Common myeloid progenitor, CD34-positive (primary cell): Measurements from ENCODE around the gene PBRM1.

Experiments used
- CTCF ChIA-PET: fragments of 350-600 bp; sonication (Branson Sonifier 250); formaldehyde crosslinking; loops from one replicate; lab custom pipeline; 2021; ENCODE audit warnings: antibody characterized with exemption; lab: Charles Lee
- POLR2A ChIA-PET: fragments of 350-600 bp; sonication (Branson Sonifier 250); formaldehyde crosslinking; loops from one replicate; lab custom pipeline; 2021; ENCODE audit warnings: antibody characterized with exemption; lab: Charles Lee
- DNase-seq, 3 donors: peaks; one replicate each; pipeline versions ENCODE4 v3.0.0 to v3.0.0-alpha.2; 2013
- H3K27ac ChIP-seq, 2 experiments: 1 replicate in 1 of 2; 2 replicates in 1 of 2; pipeline ENCODE4 v1.7.0; 2013; ENCODE audit warnings: inconsistent platforms in 2 of 2, low read length in 2 of 2, mild to moderate bottlenecking in 2 of 2, low read depth in 1 of 2, moderate library complexity in 1 of 2; ENCODE audit not compliant: severe bottlenecking in 2 of 2, insufficient read depth in 1 of 2, poor library complexity in 1 of 2
- H3K27me3 ChIP-seq, 5 experiments: replicated peaks in 2 of 5; 1 replicate in 3 of 5; 2 replicates in 2 of 5; pipeline versions ENCODE4 v1.6.1 to v1.7.0; 2013; ENCODE audit warnings: low read length in 4 of 5, mild to moderate bottlenecking in 2 of 5, moderate library complexity in 2 of 5, inconsistent platforms in 1 of 5; ENCODE audit not compliant: insufficient read depth in 5 of 5, control insufficient read depth in 4 of 5
- H3K36me3 ChIP-seq, 4 experiments: 1 replicate in 2 of 4; 2 replicates in 2 of 4; pipeline versions ENCODE4 v1.6.1 to v1.7.0; 2013; ENCODE audit warnings: low read length in 3 of 4, control low read depth in 1 of 4, mild to moderate bottlenecking in 1 of 4; ENCODE audit not compliant: control insufficient read depth in 4 of 4, insufficient read depth in 4 of 4
- H3K4me1 ChIP-seq, 4 experiments: 1 replicate in 3 of 4; 2 replicates in 1 of 4; pipeline versions ENCODE4 v1.6.1 to v1.7.1; 2013; ENCODE audit warnings: low read length in 3 of 4, mild to moderate bottlenecking in 3 of 4, control low read depth in 1 of 4, inconsistent platforms in 1 of 4, moderate library complexity in 1 of 4; ENCODE audit not compliant: control insufficient read depth in 4 of 4, insufficient read depth in 4 of 4; ENCODE audit errors: control extremely low read depth in 1 of 4
- H3K4me3 ChIP-seq, 7 experiments: 1 replicate in 4 of 7; 2 replicates in 3 of 7; pipeline versions ENCODE4 v1.5.1 to v1.7.0; 2013; ENCODE audit warnings: mild to moderate bottlenecking in 7 of 7, low read length in 6 of 7, moderate library complexity in 6 of 7, inconsistent platforms in 2 of 7, low read depth in 2 of 7, control low read depth in 1 of 7; ENCODE audit not compliant: insufficient read depth in 4 of 7, control insufficient read depth in 1 of 7; ENCODE audit errors: extremely low read depth in 1 of 7
- H3K9me3 ChIP-seq, 5 experiments: 1 replicate in 4 of 5; 2 replicates in 1 of 5; pipeline versions ENCODE4 v1.6.1 to v1.7.1; 2013; ENCODE audit warnings: low read length in 4 of 5, mild to moderate bottlenecking in 2 of 5, inconsistent platforms in 1 of 5, low read depth in 1 of 5, moderate library complexity in 1 of 5; ENCODE audit not compliant: control insufficient read depth in 4 of 5, insufficient read depth in 2 of 5; ENCODE audit errors: control extremely low read depth in 1 of 5
- WGBS: methylation state at CpG from one replicate; pipeline ENCODE4 v1.1.5; 2013; ENCODE audit not compliant: insufficient coverage; 5-methylcytosine and 5-hydroxymethylcytosine counted together

The PBRM1 gene

DNA sequence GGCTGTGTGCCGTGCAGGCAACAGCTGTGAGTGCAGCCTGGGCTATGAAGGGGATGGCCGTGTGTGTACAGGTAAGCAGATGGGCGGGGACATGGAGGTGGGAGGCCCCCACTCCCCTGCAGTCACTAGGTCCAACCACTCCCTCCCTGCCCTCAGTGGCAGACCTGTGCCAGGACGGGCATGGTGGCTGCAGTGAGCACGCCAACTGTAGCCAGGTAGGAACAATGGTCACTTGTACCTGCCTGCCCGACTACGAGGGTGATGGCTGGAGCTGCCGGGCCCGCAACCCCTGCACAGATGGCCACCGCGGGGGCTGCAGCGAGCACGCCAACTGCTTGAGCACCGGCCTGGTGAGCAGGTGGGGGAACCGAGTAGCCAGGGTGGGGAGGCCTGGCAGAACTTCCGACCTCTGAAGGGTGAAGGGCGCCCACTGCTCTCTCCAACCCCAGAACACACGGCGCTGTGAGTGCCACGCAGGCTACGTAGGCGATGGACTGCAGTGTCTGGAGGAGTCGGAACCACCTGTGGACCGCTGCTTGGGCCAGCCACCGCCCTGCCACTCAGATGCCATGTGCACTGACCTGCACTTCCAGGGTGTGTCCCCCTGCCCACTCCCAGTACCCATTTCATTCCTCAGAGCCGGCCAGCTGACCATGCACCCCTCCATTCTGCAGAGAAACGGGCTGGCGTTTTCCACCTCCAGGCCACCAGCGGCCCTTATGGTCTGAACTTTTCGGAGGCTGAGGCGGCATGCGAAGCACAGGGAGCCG lies 163.6 kb downstream of the PBRM1 start:
- no peaks in the 10 kb centered on the region for H3K27me3 ChIP-seq
- no peak overlapping the region for H3K27ac ChIP-seq
- POLR2A ChIA-PET: no interaction called here
- CTCF ChIA-PET: interaction anchor here (0.8 to 1.0 kb wide), 2 partner anchors 20 to 50 kb away, joined by 3 read pairs; no protein-coding TSS in a partner anchor
- H3K9me3 ChIP-seq: no peaks in the 10 kb centered on the region
- 98% methylated on average over 33 of the region's 33 CpGs for WGBS
- peaks cover 8 to 94% (median 20%) of the 10 kb centered on the region in 4 experiments for H3K36me3 ChIP-seq
- H3K4me1 ChIP-seq: no peaks in the 10 kb centered on the region
- H3K4me3 ChIP-seq: no peak overlapping the region
- no peak for DNase-seq

DNA sequence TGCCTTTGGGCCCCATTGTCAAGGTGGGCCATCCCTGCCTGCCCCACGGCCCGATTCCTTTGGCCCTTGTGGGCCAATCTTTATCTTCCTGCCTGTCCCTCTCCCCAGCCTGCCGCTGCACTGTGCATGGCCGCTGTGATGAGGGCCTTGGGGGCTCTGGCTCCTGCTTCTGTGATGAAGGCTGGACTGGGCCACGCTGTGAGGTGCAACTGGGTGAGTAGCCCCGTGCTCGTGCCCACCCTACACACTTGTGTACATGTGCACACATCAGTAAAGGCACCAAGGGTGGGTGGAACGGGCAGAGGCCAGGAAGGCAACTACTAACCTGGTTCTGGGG lies 164.3 kb downstream of the PBRM1 start:
- H3K9me3 ChIP-seq: no peaks in the 10 kb centered on the region
- POLR2A ChIA-PET: no interaction called here
- H3K4me3 ChIP-seq: no peak overlapping the region
- H3K4me1 ChIP-seq: no peaks in the 10 kb centered on the region
- WGBS: 98% methylated on average over 7 of the region's 8 CpGs
- no peak for DNase-seq
- H3K27me3 ChIP-seq: no peaks in the 10 kb centered on the region
- CTCF ChIA-PET: interaction anchor here (1.0 kb wide), 1 partner anchor 49 kb away, joined by 3 read pairs; no protein-coding TSS in a partner anchor
- H3K27ac ChIP-seq: no peak overlapping the region
- peaks cover 8 to 95% (median 18%) of the 10 kb centered on the region in 4 experiments for H3K36me3 ChIP-seq

DNA sequence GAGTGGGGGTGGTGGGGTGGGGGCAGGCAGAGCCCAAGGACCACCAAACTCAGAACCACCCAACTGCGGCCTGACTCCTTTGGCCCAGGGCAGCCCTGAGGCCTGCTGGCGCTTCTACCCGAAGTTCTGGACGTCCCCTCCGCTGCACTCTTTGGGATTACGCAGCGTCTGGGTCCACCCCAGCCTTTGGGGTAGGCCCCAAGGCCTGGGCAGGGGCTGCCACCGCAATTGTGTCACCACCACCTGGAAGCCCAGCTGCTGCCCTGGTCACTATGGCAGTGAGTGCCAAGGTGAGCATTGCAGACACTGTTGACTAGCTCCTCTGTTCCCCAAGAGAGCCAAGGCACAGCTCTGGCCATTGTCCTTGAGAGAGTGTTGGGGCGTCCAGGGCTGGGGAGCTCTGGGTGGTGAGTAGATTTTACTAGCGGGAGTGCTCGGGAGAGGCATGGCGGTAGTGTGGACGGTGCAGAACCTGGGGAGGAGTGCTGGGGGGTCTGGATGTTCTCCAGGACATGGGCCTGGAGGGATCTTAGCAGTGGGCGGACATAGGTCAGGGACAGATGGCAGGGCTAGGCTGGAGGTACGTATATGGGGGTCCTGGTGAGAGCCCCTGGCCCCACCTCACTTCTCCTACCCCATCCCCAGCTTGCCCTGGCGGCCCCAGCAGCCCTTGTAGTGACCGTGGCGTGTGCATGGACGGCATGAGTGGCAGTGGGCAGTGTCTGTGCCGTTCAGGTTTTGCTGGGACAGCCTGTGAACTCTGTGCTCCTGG lies 164.8 kb downstream of the PBRM1 start:
- ChIA-PET CTCF (interaction anchor here (1.0 kb wide), 1 partner anchor 49 kb away, joined by 3 read pairs; no protein-coding TSS in a partner anchor), POLR2A (no interaction called here)
- H3K27me3 ChIP-seq: no peaks in the 10 kb centered on the region
- 95% methylated on average over 18 of the region's 20 CpGs for WGBS
- H3K27ac ChIP-seq: no peak overlapping the region
- H3K4me1 ChIP-seq: no peaks in the 10 kb centered on the region
- no peak for DNase-seq
- peaks cover 8 to 96% (median 16%) of the 10 kb centered on the region in 4 experiments for H3K36me3 ChIP-seq
- H3K4me3 ChIP-seq: no peak overlapping the region
- no peaks in the 10 kb centered on the region for H3K9me3 ChIP-seq

DNA sequence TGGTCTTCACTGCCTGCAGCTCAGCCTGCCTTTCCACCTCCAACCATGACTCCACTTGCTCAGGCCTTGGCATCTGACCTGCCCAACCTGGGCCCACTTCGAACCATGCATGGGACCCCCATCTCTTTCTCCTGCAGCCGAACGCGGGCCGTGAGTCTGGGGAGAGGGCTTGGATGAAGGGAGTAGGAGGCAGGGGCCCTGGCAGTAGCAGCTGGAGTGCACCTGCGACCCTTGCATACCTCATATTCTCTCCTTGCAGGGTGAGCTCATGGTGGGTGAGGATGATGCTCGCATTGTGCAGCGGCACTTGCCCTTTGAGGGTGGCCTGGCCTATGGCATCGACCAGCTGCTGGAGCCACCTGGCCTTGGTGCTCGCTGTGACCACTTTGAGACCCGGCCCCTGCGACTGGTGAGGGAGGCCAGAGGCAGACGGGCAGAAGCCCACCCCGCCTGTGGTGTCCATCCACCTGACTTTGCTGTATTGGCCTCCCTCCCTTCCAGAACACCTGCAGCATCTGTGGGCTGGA lies 165.5 kb downstream of the PBRM1 start:
- no peaks in the 10 kb centered on the region for H3K9me3 ChIP-seq
- H3K36me3 ChIP-seq: peaks cover 5 to 96% (median 13%) of the 10 kb centered on the region in 4 experiments
- DNase-seq: no peak
- no peaks in the 10 kb centered on the region for H3K27me3 ChIP-seq
- POLR2A ChIA-PET: no interaction called here
- H3K4me3 ChIP-seq: no peak overlapping the region
- 97% methylated on average over 9 of the region's 14 CpGs for WGBS
- no peaks in the 10 kb centered on the region for H3K4me1 ChIP-seq
- H3K27ac ChIP-seq: no peak overlapping the region
- CTCF ChIA-PET: no interaction called here

DNA sequence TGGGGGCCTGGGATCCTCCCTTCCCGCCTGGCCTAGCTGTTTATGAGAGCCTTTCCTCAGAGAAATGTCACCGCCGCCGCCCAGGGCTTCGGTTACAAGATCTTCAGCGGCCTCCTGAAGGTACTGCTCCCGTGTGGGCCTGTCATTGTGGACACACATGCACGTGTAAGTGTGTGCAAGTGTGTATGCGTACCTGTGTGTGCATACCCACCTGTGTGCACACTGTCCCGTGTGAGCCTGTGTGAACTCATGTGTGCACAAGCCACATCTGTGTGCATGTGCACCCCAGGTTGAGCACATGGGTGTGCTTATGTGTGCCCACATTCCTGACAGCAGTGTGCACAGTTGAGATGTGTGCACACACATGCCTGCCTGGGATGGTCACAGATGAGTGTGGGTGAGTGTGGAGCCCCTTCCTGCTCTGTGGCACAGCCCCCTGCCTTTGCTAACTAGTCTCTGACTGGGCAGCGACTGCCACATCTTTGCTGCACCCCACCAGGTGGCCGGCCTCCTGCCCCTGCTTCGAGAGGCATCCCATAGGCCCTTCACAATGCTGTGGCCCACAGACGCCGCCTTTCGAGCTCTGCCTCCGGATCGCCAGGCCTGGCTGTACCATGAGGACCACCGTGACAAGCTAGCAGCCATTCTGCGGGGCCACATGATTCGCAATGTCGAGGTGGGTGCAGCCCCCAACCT lies 166.1 kb downstream of the PBRM1 start:
- H3K27me3 ChIP-seq: no peaks in the 10 kb centered on the region
- 97% methylated on average over 22 of the region's 22 CpGs for whole genome bisulfite sequencing
- peaks cover 4 to 97% (median 11%) of the 10 kb centered on the region in 4 experiments for H3K36me3 ChIP-seq
- DNase-seq: no peak
- H3K27ac ChIP-seq: no peak overlapping the region
- H3K4me3 ChIP-seq: no peak overlapping the region
- ChIA-PET POLR2A (interaction anchor here (0.6 kb wide), 1 partner anchor 999 kb away, joined by 3 read pairs; no protein-coding TSS in a partner anchor), CTCF (interaction anchor here (1.5 kb wide), 1 partner anchor 20 kb away, joined by 4 read pairs; no protein-coding TSS in a partner anchor)
- H3K4me1 ChIP-seq: no peaks in the 10 kb centered on the region
- no peaks in the 10 kb centered on the region for H3K9me3 ChIP-seq

DNA sequence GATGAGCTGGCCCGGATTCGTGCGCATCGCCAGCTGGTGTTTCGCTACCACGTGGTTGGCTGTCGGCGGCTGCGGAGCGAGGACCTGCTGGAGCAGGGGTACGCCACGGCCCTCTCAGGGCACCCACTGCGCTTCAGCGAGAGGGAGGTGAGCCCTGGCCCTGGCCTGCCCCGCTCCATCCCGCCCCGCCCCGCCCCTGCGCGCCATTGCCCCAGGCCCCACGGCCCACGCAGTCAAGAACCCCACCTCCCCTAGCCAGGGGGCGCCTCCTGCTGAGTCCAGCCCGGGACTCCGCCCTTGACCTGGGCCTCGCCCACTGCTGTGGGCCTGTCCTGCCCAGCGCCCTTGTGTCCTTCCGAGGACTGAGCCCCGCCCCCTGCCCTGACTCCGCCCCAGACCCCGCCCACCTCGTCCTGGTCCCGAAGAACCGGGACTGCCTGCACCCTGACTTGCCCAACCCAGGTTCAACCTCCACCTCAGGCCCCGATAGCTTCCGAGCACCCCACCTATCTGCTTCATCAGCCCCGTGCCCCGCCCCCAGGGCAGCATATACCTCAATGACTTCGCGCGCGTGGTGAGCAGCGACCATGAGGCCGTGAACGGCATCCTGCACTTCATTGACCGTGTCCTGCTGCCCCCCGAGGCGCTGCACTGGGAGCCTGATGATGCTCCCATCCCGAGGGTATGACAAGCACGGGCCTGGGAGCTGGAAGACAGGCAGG lies 166.8 kb downstream of the PBRM1 start:
- peaks cover 0 to 97% (median 4%) of the 10 kb centered on the region in 4 experiments for H3K36me3 ChIP-seq
- WGBS: 95% methylated on average over 37 of the region's 50 CpGs
- H3K4me1 ChIP-seq: no peaks in the 10 kb centered on the region
- CTCF ChIA-PET: interaction anchor here (1.5 to 2.0 kb wide), 2 partner anchors 20 to 23 kb away, joined by 4 to 5 read pairs; partner anchors contain the start of gene STAB1
- no peaks in the 10 kb centered on the region for H3K9me3 ChIP-seq
- H3K27ac ChIP-seq: no peak overlapping the region
- DNase-seq: no peak
- H3K4me3 ChIP-seq: no peak overlapping the region
- POLR2A ChIA-PET: interaction anchor here (0.6 kb wide), 1 partner anchor 1000 kb away, joined by 3 read pairs; no protein-coding TSS in a partner anchor
- H3K27me3 ChIP-seq: no peaks in the 10 kb centered on the region
